PC-9 (cell line): ENCODE measurements around the gene MINDY4. TPM values are rescaled to one million over a fixed set of nuclear protein-coding genes. Genes with fewer than 3 reads are reported as not detected.

ENCODE experiments used
- BruUV-seq: library from RNA; stranded (reverse); fragments of 400-500 nt; replicated peaks from 2 replicates; lab custom pipeline; 2021; lab: Mats Ljungman, UMichigan
- CTCF ChIA-PET: fragments of 300-600 bp; sonication (Branson Sonifier 250); formaldehyde crosslinking; loops from one replicate; lab custom pipeline; 2022; ENCODE audit warnings: antibody characterized with exemption; lab: Charles Lee
- POLR2A ChIA-PET: fragments of 300-600 bp; sonication (Branson Sonifier 250); formaldehyde crosslinking; loops from one replicate; lab custom pipeline; 2022; ENCODE audit warnings: antibody characterized with exemption; ENCODE audit not compliant: unreplicated experiment; lab: Charles Lee
- DNase-seq, 2 experiments: peaks; one replicate each; pipeline versions ENCODE4 v3.0.0 to v3.0.0-alpha.2; 2015 to 2022; ENCODE audit warnings: mixed read lengths in 1 of 2
- H2AFZ ChIP-seq: fragments of 200-600 bp; sonication (generic); 2 replicates; pipeline ENCODE4 v1.8.1; 2017; ENCODE audit warnings: antibody characterized with exemption
- H3F3A ChIP-seq: fragments of 200-600 bp; sonication (generic); 2 replicates; pipeline ENCODE4 v1.8.1; 2017; ENCODE audit warnings: antibody characterized with exemption, mild to moderate bottlenecking, low read depth; ENCODE audit not compliant: insufficient read depth
- H3K27ac ChIP-seq: fragments of 200-600 bp; sonication (generic); 2 replicates; pipeline ENCODE4 v1.6.1; 2016; ENCODE audit warnings: mixed run types
- H3K27me3 ChIP-seq: fragments of 200-600 bp; sonication (generic); 2 replicates; pipeline ENCODE4 v1.6.1; 2016; ENCODE audit warnings: low read depth, mixed run types; ENCODE audit not compliant: insufficient read depth
- H3K36me3 ChIP-seq: fragments of 200-600 bp; sonication (generic); 2 replicates; pipeline ENCODE4 v1.6.1; 2016; ENCODE audit warnings: low read depth, mixed run types
- H3K4me1 ChIP-seq: fragments of 200-600 bp; sonication (generic); replicated peaks from 2 replicates; pipeline ENCODE4 v1.6.1; 2016; ENCODE audit warnings: mixed run types; ENCODE audit not compliant: insufficient read depth
- H3K4me2 ChIP-seq: fragments of 200-600 bp; sonication (generic); 2 replicates; pipeline ENCODE4 v1.6.1; 2017; ENCODE audit warnings: mixed run types
- H3K4me3 ChIP-seq: fragments of 200-600 bp; sonication (generic); 2 replicates; pipeline ENCODE4 v1.6.1; 2016; ENCODE audit warnings: mixed run types
- H3K79me2 ChIP-seq: fragments of 200-600 bp; sonication (generic); 2 replicates; pipeline ENCODE4 v1.6.1; 2017; ENCODE audit warnings: low read depth, mixed run types
- H3K9me2 ChIP-seq: fragments of 200-600 bp; sonication (generic); 2 replicates; pipeline ENCODE4 v1.8.1; 2017; ENCODE audit warnings: mild to moderate bottlenecking; ENCODE audit not compliant: insufficient read depth
- H3K9me3 ChIP-seq: fragments of 200-600 bp; sonication (generic); 2 replicates; pipeline ENCODE4 v1.8.1; 2016; ENCODE audit warnings: low read depth; ENCODE audit not compliant: insufficient read depth
- H4K20me1 ChIP-seq: fragments of 200-600 bp; sonication (generic); 2 replicates; pipeline ENCODE4 v1.8.1; 2017; ENCODE audit not compliant: insufficient read depth
- EZH2 ChIP-seq: fragments of 200-600 bp; sonication (generic); IDR thresholded peaks from 2 replicates; pipeline ENCODE4 v1.8.0; 2017; ENCODE audit warnings: antibody characterized with exemption, low read depth
- intact Hi-C: fragments of 100-400 bp; cut with micrococcal nuclease; formaldehyde crosslinking; loops from one replicate; pipeline ENCODE4 v1.10.0; 2022; ENCODE audit not compliant: unreplicated experiment
- total RNA-seq: library from RNA; stranded (reverse); gene quantifications from 2 replicates; pipeline ENCODE4 v1.2.3, GENCODE V29; 2021
- TF ChIP-seq, protein P1 (sequence below): fragments of 200-600 bp; sonication (generic); conservative IDR thresholded peaks from 2 replicates; pipeline ENCODE4 v1.6.1; 2017; ENCODE audit warnings: mixed run types, antibody characterized with exemption, mild to moderate bottlenecking, moderate library complexity

Gene MINDY4
- total RNA-seq, 1 experiment from 2014 or later = 14.8 TPM

DNA sequence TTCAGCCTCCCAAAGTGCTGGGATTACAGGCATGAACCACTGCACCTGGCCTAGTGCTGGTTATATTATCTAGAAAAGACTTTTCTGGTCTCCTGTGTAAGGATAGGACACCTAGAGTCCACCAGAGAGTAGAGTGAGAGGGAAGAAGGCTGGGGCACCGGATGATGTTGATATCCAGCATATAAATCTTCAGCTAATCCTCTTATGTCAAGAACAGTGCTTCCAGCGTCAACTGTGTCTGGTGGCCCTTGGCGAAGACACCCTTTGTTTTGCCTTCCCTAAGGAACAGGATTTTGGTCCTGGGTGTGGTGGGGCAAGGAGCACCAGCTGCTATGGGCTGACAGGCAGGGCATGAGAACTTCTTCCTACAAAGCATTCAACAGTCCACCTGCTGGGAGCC, 35.6 kb upstream of the MINDY4 start:
- H4K20me1 ChIP-seq = no peaks in the 10 kb centered on the region
- H3K4me3 ChIP-seq = no peak overlapping the region
- BruUV-seq = no TSS peak
- ChIA-PET POLR2A (no interaction called here), CTCF (no interaction called here)
- peaks cover 78% of the 10 kb centered on the region for H3K27me3 ChIP-seq
- no peaks in the 10 kb centered on the region for H3K9me2 ChIP-seq
- intact Hi-C loops = no loop called here
- no peak overlapping the region for H2AFZ ChIP-seq
- H3K4me2 ChIP-seq = no peak overlapping the region
- no peak for TF ChIP-seq EZH2
- TF ChIP-seq, protein P1, sequence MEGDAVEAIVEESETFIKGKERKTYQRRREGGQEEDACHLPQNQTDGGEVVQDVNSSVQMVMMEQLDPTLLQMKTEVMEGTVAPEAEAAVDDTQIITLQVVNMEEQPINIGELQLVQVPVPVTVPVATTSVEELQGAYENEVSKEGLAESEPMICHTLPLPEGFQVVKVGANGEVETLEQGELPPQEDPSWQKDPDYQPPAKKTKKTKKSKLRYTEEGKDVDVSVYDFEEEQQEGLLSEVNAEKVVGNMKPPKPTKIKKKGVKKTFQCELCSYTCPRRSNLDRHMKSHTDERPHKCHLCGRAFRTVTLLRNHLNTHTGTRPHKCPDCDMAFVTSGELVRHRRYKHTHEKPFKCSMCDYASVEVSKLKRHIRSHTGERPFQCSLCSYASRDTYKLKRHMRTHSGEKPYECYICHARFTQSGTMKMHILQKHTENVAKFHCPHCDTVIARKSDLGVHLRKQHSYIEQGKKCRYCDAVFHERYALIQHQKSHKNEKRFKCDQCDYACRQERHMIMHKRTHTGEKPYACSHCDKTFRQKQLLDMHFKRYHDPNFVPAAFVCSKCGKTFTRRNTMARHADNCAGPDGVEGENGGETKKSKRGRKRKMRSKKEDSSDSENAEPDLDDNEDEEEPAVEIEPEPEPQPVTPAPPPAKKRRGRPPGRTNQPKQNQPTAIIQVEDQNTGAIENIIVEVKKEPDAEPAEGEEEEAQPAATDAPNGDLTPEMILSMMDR = no peak
- H3K4me1 ChIP-seq = 0 out of 2 replicates have a peak, but pooled peaks cover under 1% of the 10 kb centered on the region
- H3F3A ChIP-seq = no peaks in the 10 kb centered on the region
- H3K36me3 ChIP-seq = no peaks in the 10 kb centered on the region
- H3K9me3 ChIP-seq = no peaks in the 10 kb centered on the region
- DNase-seq = no peak
- H3K27ac ChIP-seq = no peak overlapping the region
- H3K79me2 ChIP-seq = no peaks in the 10 kb centered on the region

DNA sequence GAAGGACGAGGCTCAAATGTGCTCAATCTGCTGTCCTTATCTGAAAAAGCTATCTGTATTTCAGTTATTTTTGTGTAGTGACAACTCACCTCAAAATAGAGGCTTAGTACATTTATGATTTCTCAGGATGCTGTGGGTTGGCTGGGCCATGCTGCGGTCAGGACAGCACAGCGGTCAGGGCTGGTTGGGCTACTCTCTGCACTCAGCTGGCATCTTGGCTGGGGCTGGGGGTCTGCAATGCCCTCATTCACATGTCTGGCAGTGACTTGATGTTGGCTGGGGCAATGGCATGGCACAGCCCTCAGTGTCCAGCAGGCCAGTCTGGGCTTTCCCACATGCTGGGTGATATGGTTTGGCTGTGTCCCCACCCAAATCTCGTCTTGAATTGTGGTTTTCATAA, 34.9 kb upstream of the MINDY4 start:
- no peak overlapping the region for H3K4me3 ChIP-seq
- no TSS peak for BruUV-seq
- intact Hi-C loops = no loop called here
- H2AFZ ChIP-seq = no peak overlapping the region
- H3K27me3 ChIP-seq = peaks cover 71% of the 10 kb centered on the region
- no peak overlapping the region for H3K27ac ChIP-seq
- no peaks in the 10 kb centered on the region for H3K79me2 ChIP-seq
- TF ChIP-seq EZH2 = no peak
- TF ChIP-seq, protein P1 = no peak
- CTCF ChIA-PET = interaction anchor here (0.6 kb wide), 1 partner anchor 667 kb away, joined by 3 read pairs; no protein-coding TSS in a partner anchor
- no peaks in the 10 kb centered on the region for H3K9me3 ChIP-seq
- no peaks in the 10 kb centered on the region for H3K9me2 ChIP-seq
- no peaks in the 10 kb centered on the region for H3K36me3 ChIP-seq
- 0 out of 2 replicates have a peak, but pooled peaks cover 4% of the 10 kb centered on the region for H3K4me1 ChIP-seq
- no peaks in the 10 kb centered on the region for H3F3A ChIP-seq
- H3K4me2 ChIP-seq = no peak overlapping the region
- no peaks in the 10 kb centered on the region for H4K20me1 ChIP-seq
- POLR2A ChIA-PET = no interaction called here
- no peak for DNase-seq

DNA sequence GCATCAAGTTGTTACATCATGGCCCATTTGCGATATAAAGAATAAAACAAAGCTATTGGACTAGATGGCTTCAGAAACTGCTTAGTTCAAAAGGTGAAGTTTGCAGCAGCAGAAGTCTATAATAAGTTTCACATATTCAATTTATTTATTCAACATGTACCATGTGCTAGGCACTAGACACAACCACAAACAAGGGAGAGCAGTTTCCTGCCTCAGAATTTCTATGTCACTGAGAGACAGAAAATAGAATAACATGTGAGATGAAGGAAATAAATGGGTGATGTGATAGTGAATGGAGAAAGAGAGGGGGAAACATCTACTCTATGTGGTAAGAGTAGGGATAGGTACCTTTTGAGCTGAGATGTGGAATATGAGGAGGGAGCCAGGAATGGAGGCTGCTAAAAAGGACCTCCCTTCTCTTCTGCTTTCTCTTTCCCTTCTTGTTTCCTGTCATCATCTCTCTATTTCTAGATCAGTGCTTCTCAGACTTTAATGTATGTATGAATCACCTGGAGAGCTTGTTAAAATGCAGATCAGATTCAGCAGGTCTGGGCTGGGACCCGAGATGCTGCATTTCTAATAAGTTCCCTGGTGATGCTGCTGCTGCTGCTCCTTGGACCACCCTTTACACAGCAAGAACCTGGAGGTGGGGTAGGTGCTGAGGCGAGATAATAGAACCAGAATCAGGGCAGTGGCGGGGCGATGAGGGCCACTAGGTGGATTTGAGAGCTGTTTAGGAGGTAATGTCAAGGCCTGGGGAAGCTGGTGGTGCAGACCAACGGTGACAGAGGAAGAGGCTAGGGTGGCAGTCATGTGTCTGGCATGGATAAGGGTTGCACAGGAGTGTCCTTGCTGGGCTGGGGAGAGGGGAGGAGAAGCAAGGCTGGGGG, 32.9 kb upstream of the MINDY4 start:
- H3K27me3 ChIP-seq = peaks cover 57% of the 10 kb centered on the region
- H3K79me2 ChIP-seq = no peaks in the 10 kb centered on the region
- no peaks in the 10 kb centered on the region for H4K20me1 ChIP-seq
- no peak for DNase-seq
- BruUV-seq = no TSS peak
- H3K36me3 ChIP-seq = no peaks in the 10 kb centered on the region
- intact Hi-C loops = no loop called here
- ChIA-PET CTCF (interaction anchor here (0.6 kb wide), 1 partner anchor 222 kb away, joined by 3 read pairs; no protein-coding TSS in a partner anchor), POLR2A (interaction anchor here (0.5 kb wide), 1 partner anchor 189 kb away, joined by 7 read pairs; no protein-coding TSS in a partner anchor)
- H3K4me1 ChIP-seq = 0 out of 2 replicates have a peak, but pooled peaks cover 4% of the 10 kb centered on the region
- no peak overlapping the region for H2AFZ ChIP-seq
- TF ChIP-seq, protein P1 = no peak
- no peak for TF ChIP-seq EZH2
- H3K9me3 ChIP-seq = no peaks in the 10 kb centered on the region
- H3K4me3 ChIP-seq = no peak overlapping the region
- H3K9me2 ChIP-seq = no peaks in the 10 kb centered on the region
- H3K4me2 ChIP-seq = no peak overlapping the region
- no peaks in the 10 kb centered on the region for H3F3A ChIP-seq
- no peak overlapping the region for H3K27ac ChIP-seq
